GM18520 (cell line): Measurements from ENCODE around the gene EMC1.
"Not testable (repeated sequence)": the region's sequence is repeated elsewhere in the genome, so short reads cannot be mapped to it uniquely, and the experiment has no call there.

Experiments used
- ATAC-seq: cut with Tn5 transposase; IDR thresholded peaks from one replicate; pipeline ENCODE4 v1.9.1; 2021; ENCODE audit not compliant: unreplicated experiment

Gene EMC1

DNA sequence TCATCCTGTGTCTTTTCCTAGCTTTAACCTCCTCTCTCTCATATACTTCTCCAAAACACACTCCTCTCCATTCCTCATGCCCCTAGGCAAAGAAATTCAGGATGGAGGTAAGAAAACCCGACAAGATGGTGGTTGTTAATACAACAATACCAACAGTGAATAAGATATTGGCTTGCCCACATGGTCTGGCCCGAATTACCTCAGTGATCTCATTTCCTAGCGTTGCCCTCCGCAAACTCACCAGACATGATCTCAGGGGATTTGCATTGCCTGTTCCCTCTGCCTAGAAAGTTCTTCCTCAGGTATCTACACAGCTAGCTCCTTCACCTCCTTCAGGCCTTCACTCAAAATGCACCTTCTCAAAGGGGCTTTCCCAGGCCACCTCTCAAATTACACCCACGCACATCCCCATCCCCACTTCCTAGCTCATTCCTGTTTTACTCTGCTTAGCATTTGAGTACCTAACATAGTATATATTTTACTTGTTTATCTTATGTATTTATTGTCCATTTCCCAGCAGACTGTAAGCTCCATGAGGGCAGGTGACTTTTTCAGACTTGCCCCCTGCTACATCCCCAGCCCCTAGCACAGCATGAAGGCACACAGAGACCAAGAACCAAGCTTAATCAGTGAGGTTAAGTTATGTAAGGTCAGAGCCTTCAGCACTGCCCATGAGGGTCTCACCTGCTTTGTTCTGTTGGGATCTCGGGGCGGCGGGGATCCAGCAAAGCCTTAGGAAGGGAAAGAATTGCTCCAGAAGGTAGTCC is 31.1 kb downstream of the EMC1 start:
- no peak for ATAC-seq

DNA sequence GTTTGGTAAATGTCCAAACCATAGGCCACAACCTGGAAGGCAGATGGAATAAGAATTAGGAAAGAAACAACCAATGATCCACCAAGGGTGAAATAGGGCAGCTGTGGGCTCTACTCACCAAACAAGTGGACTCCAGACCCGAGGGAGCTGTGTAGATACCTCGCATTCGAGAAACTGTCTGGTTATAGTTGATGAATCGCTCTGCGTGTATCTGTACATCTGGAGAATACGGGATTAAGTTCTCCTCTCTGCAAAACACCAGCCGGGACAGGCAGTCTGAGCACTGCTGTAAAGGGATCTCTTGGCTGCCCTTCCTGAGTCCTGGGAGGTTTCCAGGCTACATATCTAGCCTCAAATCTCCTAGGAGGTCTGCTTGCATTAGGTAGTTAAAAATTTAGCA is 31.9 kb downstream of the EMC1 start:
- no peak for ATAC-seq

DNA sequence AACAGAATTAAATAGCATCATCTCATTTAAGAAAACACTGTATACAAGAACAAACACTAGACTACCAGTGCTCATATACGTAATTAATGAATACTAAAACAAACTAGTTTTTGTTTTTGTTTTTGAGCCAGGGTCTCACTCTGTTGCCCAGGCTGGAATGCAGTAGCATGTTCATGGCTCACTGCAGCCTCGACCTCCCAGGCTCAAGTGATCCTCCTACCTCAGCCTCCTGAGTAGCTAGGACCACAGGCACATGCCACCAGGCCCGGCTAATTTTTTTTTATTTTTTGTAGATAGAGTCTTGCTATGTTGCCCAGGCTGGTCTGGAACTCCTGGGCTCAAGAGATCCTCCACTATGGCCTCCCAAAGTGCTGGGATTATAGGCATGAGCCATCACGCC is 34.7 kb downstream of the EMC1 start:
- ATAC-seq = not testable (repeated sequence)

DNA sequence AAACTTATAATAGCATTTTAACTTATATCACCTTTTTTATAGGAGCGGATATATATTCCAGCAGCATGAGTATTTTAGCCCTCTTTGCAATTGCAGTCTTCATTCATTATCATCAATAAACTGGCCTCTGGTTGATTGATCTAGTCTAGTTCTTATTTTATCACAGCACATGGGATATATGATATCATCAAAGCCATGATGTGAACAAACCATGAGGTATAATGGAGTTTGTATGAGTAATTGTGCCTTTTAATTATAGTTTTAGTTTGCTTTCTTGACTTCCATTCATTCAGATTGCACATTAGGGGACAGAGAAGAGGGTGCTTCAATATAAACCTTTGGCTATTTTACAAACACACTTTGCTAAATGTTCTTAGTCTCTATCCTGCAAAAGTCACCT is 37.7 kb downstream of the EMC1 start:
- ATAC-seq = no peak

DNA sequence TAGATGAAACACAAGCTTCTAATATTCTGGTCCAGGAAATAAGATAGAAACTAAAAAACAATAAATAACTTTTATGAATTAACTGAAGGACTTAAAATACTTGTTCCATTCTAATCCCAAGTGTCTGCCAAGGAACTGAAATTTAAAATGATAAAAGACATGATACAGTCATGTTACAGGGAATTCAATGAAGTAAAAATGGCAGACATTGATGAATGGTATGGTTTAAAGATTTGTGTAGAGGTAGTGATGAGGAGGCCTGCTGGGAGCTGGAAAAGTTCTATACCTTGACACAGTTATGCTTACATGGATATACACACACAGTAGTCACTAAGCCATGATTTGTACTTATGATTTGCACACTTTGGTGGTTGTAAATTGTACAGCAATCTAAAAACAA is 39.2 kb downstream of the EMC1 start:
- no peak for ATAC-seq

DNA sequence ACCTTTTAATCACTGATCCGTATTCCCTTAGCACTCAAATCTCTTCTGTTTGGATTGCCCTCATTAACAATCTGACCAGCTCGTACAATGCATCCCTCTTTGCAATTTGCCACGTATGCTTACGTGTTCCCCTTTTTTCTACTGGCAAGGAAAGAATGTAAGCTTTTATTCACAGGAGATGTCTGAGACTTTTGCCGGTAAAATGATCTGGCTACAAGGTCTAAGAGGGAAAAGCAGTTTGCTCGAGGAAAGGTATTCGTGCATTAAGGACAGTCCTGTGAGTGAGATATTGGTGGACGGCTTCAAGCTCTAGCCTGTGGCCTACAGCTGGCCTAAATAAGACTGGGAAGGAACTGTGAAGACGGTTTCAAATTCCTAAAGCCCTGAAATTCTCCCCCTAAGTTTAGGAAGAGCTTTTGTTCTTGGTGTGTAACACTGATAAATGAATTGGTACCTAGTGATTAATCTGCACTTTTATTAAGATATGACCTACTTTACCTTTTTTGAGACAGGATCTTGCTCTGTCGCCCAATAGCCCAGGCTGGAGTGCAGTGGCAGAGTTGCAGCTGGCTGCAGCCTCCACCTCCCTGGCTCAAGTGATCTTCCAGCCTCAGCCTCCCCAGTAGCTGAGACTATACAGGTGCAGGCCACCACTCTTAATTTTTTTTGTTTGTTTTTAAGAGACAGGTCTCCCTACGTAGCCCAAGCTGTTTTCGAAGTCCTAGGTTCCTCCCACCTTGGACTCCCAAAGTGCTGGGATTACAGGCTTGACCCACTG is 40.4 kb downstream of the EMC1 start:
- no peak for ATAC-seq

DNA sequence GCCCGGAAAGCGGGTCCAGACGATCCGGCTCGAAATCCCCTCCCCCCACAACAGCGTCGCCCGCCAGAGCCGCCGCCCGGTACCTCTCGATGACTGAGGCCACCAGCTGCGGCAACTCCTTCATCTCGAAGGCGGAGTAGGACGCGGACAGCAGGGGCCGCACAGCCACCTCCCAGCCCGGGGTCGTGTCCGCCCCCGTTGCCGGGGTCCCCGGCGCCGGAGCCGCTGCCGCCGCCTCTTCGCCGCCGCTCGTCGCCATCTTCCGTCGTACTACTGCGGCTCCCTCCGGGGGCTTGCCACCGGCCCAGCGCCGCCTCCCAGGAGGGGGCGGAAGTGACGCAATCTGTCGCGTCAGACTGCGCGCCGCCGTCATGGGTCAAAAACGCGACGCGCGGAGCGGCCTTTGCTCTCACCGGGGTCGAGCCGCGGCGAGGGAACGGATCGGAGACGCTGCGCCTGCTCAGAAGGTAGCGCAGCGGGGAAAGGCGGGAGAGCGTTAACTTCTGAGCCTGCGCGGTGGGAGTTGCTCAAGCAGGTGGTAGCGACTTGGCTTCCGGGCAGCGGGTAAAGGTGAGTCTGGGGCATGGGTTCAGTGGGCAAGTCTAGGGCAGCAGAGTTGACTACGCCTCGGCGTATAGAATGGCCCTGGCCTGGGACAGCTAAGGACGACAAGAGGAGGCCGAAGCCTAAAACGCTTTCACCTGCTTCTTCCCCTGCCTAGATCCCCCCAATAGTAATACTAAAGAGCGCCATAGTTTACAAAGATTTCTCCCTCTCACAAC is 41.1 kb downstream of the EMC1 start, which contains the start of gene UBR4:
Gene UBR4, minus strand, starts transcription at position 277 of the 782 bp plus-strand sequence. Its CDS starts 18 bp downstream, at position 259.
- peak; percentile 75 for ATAC-seq

GRCh38 chr1:19209439-19209989 is 41.8 kb downstream of the EMC1 start:
- peak; percentile 38 for ATAC-seq

DNA sequence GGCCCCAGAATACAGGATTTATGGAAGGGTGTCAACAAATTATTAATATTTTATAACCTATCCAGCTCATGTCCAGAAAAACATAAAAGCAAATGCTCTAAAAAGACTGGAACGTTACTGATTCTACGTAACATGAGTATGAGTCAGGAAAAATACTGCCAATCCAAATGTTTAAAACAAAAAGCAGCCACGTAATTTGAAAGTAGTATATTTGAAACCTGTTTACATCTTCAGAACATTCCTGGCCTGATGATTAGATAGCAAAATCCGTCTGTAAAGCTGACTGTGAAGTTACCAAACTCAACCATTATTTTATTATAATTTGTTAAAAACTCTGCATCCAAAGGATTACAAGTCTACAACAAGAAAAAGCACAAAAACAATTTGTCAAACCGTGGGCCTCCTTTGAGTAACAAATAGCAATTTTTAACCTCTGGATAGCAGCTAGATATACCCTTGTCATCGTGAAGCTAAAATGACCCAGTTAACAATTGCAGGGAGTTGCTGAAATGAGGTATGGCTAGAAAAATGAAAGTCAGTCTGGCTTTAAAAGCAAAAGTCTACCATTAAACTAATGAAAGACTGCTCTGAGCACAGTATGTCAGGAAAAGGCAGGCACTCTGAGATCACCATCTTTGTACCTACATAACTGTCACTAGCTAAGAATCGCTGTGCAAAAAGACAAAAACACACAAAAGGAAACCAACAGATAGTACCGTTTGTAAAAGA is 42.5 kb downstream of the EMC1 start:
- no peak for ATAC-seq

DNA sequence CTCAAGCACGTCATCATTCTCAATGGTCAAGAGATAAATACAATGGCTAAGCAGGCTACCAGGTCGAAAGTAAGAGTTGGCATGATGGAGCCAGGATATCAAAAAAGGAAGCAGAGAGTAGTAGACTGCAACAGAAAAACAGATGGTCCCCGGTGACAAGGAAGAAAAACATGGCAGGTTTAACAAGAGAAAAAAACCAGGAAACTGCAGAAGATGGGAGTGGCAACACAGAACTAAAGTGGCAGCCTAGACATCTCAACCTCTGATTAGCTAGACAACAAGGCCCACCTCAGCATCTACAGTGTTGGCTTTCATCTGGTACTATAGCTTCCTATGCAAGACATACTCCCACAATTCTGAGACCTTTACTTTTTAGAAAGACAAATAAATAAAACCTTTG is 44.4 kb downstream of the EMC1 start:
- ATAC-seq = no peak

- no peak for ATAC-seq
Measured at GRCh38 chr1:19205845-19206244, 45.5 kb downstream of the EMC1 start.

DNA sequence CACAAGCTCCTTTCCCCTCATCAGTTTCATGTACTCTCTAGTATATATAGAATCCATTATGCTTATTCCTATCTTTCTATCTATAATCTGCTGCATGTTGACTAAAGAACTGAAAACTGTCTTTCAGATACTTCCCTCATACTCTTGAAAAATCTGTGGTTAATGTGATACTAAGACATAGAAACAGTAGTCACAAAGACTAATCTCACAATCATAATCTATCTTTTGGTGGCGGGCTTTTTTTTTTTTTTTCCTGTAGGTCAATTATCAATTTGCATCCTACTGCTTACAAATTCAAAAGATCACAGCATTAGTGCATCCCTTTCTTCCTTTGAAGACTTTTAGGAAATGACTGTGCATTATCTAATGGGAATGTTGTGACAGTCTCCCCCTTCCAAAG is 45.9 kb downstream of the EMC1 start:
- ATAC-seq = no peak

GRCh38 chr1:19204446-19205266 is 46.7 kb downstream of the EMC1 start:
- no peak for ATAC-seq

- no peak for ATAC-seq
Measured at GRCh38 chr1:19203440-19203839, 47.9 kb downstream of the EMC1 start.

- no peak for ATAC-seq
Measured at GRCh38 chr1:19202396-19202795, 48.9 kb downstream of the EMC1 start.

DNA sequence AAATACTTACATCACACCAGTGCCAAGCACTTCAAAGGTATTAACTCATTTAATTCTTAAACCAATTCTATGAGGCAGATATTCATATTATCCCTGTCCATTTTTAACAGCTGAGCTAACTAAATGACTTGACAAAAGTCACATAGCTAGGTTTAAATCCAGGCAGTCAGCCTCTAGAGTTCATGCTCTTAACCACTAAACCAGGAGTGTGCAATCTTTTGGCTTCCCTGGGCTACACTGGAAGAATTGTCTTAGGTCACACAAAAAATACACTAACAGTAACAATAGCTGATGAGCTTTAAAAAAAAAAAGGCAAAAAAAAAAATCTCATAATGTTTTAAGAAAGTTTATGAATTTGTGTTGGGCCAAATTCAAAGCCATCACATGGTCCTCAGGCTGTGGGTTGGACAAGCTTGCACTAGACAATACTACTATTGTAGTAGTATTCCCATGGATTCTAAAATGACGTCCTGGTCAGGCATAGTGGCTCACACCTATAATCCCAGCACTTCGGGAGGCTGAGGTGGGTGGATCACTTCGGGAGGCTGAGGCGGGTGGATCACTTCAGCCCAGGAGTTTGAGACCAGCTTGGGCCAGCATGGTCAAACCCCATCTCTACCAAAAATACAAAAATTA is 51.2 kb downstream of the EMC1 start:
- no peak for ATAC-seq

DNA sequence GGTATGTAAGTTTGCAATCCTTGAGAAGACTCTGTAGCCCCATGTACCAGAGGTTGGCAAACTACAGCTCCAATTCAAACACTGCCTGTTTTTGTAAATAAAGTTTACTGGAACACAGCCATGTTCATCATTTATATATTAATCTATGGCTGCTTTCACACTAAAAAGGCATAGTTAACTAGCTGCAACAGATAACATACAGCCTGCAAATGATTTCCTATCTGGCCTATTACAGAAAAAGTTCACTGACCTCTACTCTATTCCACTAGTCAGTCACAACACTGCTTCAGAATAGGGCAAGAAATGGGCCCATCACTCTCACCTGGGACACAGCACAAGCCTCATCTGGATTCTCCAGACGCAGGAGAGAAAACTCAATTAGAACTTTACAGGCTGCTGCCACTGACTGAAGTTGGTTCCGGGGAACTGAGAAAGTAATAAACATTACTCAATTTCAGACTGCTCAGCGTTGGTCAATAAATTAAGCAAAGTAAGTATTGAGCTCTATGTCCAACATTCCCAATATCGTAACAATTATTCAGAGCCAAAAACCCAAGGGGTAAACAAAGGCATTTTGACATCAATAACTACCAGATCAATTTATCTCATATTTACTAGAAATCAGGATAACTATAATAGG is 51.9 kb downstream of the EMC1 start:
- ATAC-seq = no peak

- no peak for ATAC-seq
Measured at GRCh38 chr1:19198820-19199219, 52.5 kb downstream of the EMC1 start.

GRCh38 chr1:19197845-19198244 is 53.5 kb downstream of the EMC1 start:
- ATAC-seq = no peak
